HG03432 (cell line): Measurements from ENCODE around the gene RAB3GAP1.

Experiments
- ATAC-seq: cut with Tn5 transposase; IDR thresholded peaks from one replicate; pipeline ENCODE4 v1.9.1; 2021; ENCODE audit warnings: mild to moderate bottlenecking, moderate library complexity; ENCODE audit not compliant: unreplicated experiment

The RAB3GAP1 gene

GRCh38 chr2:135162377-135162776 lies 110.3 kb downstream of the RAB3GAP1 start:
- ATAC-seq: no peak

GRCh38 chr2:135162786-135163185 lies 110.7 kb downstream of the RAB3GAP1 start:
- no peak for ATAC-seq

GRCh38 chr2:135163306-135163705 lies 111.2 kb downstream of the RAB3GAP1 start:
- no peak for ATAC-seq

- no peak for ATAC-seq
These were observed 111.8 kb downstream of the RAB3GAP1 start for GRCh38 chr2:135163901-135164300.

GRCh38 chr2:135164431-135164830 lies 112.3 kb downstream of the RAB3GAP1 start:
- ATAC-seq: no peak

GRCh38 chr2:135167273-135167672 lies 115.2 kb downstream of the RAB3GAP1 start:
- ATAC-seq: no peak

- ATAC-seq: no peak
These were observed 116.2 kb downstream of the RAB3GAP1 start for GRCh38 chr2:135168204-135168856.

GRCh38 chr2:135169900-135170753 lies 118.0 kb downstream of the RAB3GAP1 start:
- ATAC-seq: no peak

GRCh38 chr2:135174049-135174809 lies 122.1 kb downstream of the RAB3GAP1 start:
- no peak for ATAC-seq

- no peak for ATAC-seq
These were observed 122.7 kb downstream of the RAB3GAP1 start for GRCh38 chr2:135174810-135175093.

GRCh38 chr2:135175177-135175576 lies 123.1 kb downstream of the RAB3GAP1 start:
- ATAC-seq: no peak

- no peak for ATAC-seq
These were observed 127.6 kb downstream of the RAB3GAP1 start for GRCh38 chr2:135179689-135180088.

- ATAC-seq: no peak
These were observed 130.1 kb downstream of the RAB3GAP1 start for GRCh38 chr2:135182190-135182589.

- ATAC-seq: no peak
These were observed 130.5 kb downstream of the RAB3GAP1 start for GRCh38 chr2:135182601-135183000.

GRCh38 chr2:135183822-135184221 lies 131.7 kb downstream of the RAB3GAP1 start:
- ATAC-seq: no peak

GRCh38 chr2:135186054-135186453 lies 134.0 kb downstream of the RAB3GAP1 start:
- ATAC-seq: no peak

- ATAC-seq: no peak
These were observed 135.2 kb downstream of the RAB3GAP1 start for GRCh38 chr2:135187270-135187669.

GRCh38 chr2:135189148-135189547 lies 137.1 kb downstream of the RAB3GAP1 start:
- no peak for ATAC-seq

- ATAC-seq: no peak
These were observed 138.7 kb downstream of the RAB3GAP1 start for GRCh38 chr2:135190799-135191198.

GRCh38 chr2:135198481-135198880 lies 146.4 kb downstream of the RAB3GAP1 start:
- no peak for ATAC-seq

- ATAC-seq: no peak
These were observed 150.7 kb downstream of the RAB3GAP1 start for GRCh38 chr2:135202751-135203150.

GRCh38 chr2:135203944-135204343 lies 151.9 kb downstream of the RAB3GAP1 start:
- no peak for ATAC-seq
